ENCODE data around the gene ACOT7. TPM values are rescaled to one million over a fixed set of nuclear protein-coding genes. Genes with fewer than 3 reads are reported as not detected.

ACOT7 gene
- total and polyA plus RNA-seq, 3 donors from 2014 or later = 50.3 to 72.8 (median 52.5) TPM

DNA sequence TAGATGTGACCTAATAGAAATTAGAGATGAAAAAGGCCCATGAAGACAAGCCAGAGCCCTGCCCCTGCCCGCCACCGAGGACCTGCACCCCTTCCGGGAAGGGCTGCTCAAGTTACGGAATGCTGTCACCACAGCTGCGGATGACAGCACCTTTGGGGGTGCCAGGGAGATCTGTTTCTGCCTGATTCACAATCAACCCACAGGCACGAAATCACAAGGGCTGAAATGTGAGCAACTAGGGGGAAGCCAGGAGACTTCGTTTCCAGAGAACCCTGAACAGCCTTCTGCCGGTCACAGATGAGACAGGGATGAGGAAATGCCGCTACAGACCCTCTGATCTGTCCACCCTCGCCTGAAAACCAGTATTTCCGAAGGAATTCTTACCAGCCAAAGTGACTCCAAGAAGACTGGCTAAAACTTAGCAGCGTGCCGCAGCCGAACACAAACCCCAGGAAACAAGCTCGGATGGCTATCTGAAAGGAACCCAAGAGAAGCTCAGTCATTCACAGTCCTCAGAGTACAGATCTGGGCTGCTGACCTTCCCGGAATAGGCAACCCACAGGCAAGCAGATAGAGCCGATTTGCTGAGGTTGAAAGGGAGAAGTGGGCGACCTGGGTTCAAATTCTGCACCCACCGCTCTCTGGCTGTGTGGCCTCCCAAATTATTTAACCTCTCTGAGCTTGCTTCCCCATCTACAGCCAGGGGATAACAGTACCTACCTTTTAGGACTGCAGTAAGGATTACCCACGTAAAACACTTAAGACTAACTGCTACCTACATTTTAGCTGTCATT is 158.9 kb downstream of the ACOT7 start:
- no peak for TF ChIP-seq POLR2A (IDR thresholded peaks at IDR 0.05)
- TF ChIP-seq, protein P1, sequence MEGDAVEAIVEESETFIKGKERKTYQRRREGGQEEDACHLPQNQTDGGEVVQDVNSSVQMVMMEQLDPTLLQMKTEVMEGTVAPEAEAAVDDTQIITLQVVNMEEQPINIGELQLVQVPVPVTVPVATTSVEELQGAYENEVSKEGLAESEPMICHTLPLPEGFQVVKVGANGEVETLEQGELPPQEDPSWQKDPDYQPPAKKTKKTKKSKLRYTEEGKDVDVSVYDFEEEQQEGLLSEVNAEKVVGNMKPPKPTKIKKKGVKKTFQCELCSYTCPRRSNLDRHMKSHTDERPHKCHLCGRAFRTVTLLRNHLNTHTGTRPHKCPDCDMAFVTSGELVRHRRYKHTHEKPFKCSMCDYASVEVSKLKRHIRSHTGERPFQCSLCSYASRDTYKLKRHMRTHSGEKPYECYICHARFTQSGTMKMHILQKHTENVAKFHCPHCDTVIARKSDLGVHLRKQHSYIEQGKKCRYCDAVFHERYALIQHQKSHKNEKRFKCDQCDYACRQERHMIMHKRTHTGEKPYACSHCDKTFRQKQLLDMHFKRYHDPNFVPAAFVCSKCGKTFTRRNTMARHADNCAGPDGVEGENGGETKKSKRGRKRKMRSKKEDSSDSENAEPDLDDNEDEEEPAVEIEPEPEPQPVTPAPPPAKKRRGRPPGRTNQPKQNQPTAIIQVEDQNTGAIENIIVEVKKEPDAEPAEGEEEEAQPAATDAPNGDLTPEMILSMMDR (IDR thresholded peaks at IDR 0.05) = no peak
- Histone ChIP-seq H3K4me3 (peak overlapping the region; percentile 61 to 96), H3K27me3 (no peaks in the 10 kb centered on the region), H3K36me3 (ENCODE audit: low read depth, missing control alignments) (no peaks in the 10 kb centered on the region), H3K9me3 (no peaks in the 10 kb centered on the region), H3K27ac (no peak overlapping the region), H3K4me1 (peaks cover 5% of the 10 kb centered on the region)
- DNase-seq = no peak
- WGBS, 2 donors = 37 to 47% methylated on average over 12 to 20 of the region's 20 CpGs
- intact Hi-C loops (cut with DNase I; ENCODE audit: low total_unique reads) = no loop called here

DNA sequence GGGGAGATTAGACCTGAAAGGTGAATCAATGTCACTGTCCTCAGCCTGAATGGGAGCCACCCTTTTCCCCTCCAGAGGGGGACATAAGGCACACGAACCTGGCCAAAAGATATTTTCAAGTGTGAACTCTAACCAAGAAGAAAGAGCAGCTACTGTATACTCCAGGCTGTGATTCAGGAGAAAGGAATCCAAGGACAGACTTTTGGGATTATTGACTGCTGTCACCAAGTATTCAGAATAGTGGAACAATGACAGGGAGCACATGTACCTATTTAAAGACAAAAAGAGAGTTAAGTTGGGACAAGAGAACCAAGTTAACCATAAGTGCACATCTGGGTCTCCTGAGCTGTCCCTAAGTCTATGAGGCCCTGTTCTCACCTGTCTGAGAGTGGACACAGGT is 160.2 kb downstream of the ACOT7 start:
- Histone ChIP-seq H3K4me1 (peaks cover 5% of the 10 kb centered on the region), H3K27me3 (no peaks in the 10 kb centered on the region), H3K4me3 (no peak overlapping the region), H3K36me3 (ENCODE audit: low read depth, missing control alignments) (no peaks in the 10 kb centered on the region), H3K27ac (no peak overlapping the region), H3K9me3 (no peaks in the 10 kb centered on the region)
- intact Hi-C loops (cut with DNase I; ENCODE audit: low total_unique reads) = no loop called here
- DNase-seq = no peak
- TF ChIP-seq, protein P1 (IDR thresholded peaks at IDR 0.05) = no peak
- no peak for TF ChIP-seq POLR2A (IDR thresholded peaks at IDR 0.05)
- 47 to 65% methylated on average over 1 of the region's 1 CpG for WGBS, 2 donors

DNA sequence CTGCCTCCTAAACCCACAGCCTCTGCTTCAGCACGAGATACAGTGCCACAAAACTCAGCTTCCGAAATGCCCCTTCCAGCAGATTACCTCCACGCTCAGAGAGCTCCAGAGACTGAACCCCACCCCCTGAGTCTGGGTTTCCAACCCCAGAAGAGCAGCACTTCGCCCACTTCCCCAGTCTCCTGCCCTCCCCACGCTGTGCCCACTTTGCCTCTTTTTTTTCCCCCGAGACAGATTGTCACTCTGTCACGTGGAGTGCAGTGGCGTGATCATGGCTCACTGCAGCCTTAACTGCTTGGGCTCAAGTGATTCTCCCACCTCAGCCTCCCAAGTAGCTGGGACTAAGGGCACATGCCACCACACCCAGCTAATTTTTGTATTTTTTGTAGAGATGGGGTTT is 167.9 kb downstream of the ACOT7 start:
- Histone ChIP-seq H3K4me1 (no peaks in the 10 kb centered on the region), H3K36me3 (ENCODE audit: low read depth, missing control alignments) (no peaks in the 10 kb centered on the region), H3K27ac (no peak overlapping the region), H3K27me3 (no peaks in the 10 kb centered on the region), H3K9me3 (no peaks in the 10 kb centered on the region), H3K4me3 (no peak overlapping the region)
- 87 to 88% methylated on average over 8 of the region's 8 CpGs for WGBS, 2 donors
- intact Hi-C loops (cut with DNase I; ENCODE audit: low total_unique reads) = no loop called here
- DNase-seq = no peak
- no peak for TF ChIP-seq POLR2A (IDR thresholded peaks at IDR 0.05)
- TF ChIP-seq, protein P1 (IDR thresholded peaks at IDR 0.05) = no peak

DNA sequence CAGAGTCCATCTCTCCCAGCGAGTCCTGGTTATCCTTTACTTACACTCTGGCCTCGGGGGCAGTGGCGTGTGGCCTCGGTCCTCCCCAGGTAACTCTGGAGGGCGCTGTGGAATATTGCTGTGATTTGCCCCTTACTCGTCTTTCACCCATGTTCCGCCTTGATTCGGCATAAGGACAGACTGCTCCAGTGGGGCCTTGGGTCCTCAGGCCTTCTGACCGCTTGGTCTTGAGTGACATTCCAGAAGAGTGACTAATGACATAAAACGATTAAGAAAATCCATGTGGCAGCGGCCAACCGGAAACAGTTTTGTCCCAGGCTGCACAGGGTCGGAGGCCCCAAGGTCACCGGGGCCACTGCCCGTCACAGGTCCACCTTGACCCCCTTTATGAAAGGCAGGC is 168.8 kb downstream of the ACOT7 start:
- TF ChIP-seq, protein P1 (IDR thresholded peaks at IDR 0.05) = no peak
- TF ChIP-seq POLR2A (IDR thresholded peaks at IDR 0.05) = no peak
- no peaks in the 10 kb centered on the region for H3K9me3 ChIP-seq
- H3K36me3 ChIP-seq (ENCODE audit: low read depth, missing control alignments) = no peaks in the 10 kb centered on the region
- 88 to 91% methylated on average over 15 of the region's 15 CpGs for WGBS, 2 donors
- H3K27ac ChIP-seq = no peak overlapping the region
- intact Hi-C loops (cut with DNase I; ENCODE audit: low total_unique reads) = no loop called here
- DNase-seq = no peak
- H3K4me3 ChIP-seq = no peak overlapping the region
- H3K4me1 ChIP-seq = no peaks in the 10 kb centered on the region
- no peaks in the 10 kb centered on the region for H3K27me3 ChIP-seq

DNA sequence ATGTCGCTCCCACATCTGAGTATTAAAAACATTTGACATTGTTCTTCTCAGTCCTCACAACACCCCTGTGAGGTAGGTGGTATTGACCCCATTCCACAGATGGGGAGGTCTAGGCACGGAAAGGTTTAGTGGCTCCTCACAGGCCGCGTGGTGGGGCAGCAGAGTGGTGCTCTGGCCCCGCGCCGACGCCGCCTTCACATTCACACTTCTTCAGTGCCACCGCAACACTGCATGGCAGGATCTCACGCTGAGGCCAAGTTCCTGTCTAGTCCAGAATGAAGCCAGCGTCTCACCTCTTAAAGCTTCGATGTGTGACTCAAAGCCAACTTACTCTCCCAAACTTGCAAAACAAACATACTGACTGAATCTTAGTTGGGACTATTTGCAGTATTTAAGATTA is 169.9 kb downstream of the ACOT7 start:
- Histone ChIP-seq H3K27me3 (no peaks in the 10 kb centered on the region), H3K4me3 (no peak overlapping the region), H3K9me3 (no peaks in the 10 kb centered on the region), H3K4me1 (no peaks in the 10 kb centered on the region), H3K36me3 (ENCODE audit: low read depth, missing control alignments) (no peaks in the 10 kb centered on the region), H3K27ac (no peak overlapping the region)
- DNase-seq = no peak
- intact Hi-C loops (cut with DNase I; ENCODE audit: low total_unique reads) = no loop called here
- WGBS, 2 donors = 94 to 98% methylated on average over 8 to 13 of the region's 13 CpGs
- no peak for TF ChIP-seq POLR2A (IDR thresholded peaks at IDR 0.05)
- TF ChIP-seq, protein P1 (IDR thresholded peaks at IDR 0.05) = no peak

All from testis (tissue), 3 donors.